ENCODE measurements around the gene CRYGA.

GRCh38 chr2:208182835-208183234, 19.4 kb upstream of the CRYGA start:
- no peak for TF ChIP-seq AFF4 (CRISPR knock-in tag; IDR thresholded peaks at IDR 0.05; ENCODE audit: borderline replicate concordance)
- no peak for TF ChIP-seq ZNF425 (CRISPR knock-in tag; conservative IDR thresholded peaks at IDR 0.05)
- no peak for TF ChIP-seq CTCF (IDR thresholded peaks at IDR 0.05)
- TF ChIP-seq USF1 (CRISPR knock-in tag; IDR thresholded peaks at IDR 0.05) = no peak
- no peak for TF ChIP-seq KAT7 (CRISPR knock-in tag; IDR thresholded peaks at IDR 0.05; ENCODE audit: borderline replicate concordance)
- TF ChIP-seq MXD4 (CRISPR knock-in tag; IDR thresholded peaks at IDR 0.05; ENCODE audit: borderline replicate concordance) = no peak
- no peak for TF ChIP-seq MAX (CRISPR knock-in tag; IDR thresholded peaks at IDR 0.05)
- TF ChIP-seq ZNF423 (CRISPR knock-in tag; IDR thresholded peaks at IDR 0.05) = no peak
- TF ChIP-seq ZNF121 (CRISPR knock-in tag; IDR thresholded peaks at IDR 0.05) = no peak
- TF ChIP-seq ATF1 (CRISPR knock-in tag; IDR thresholded peaks at IDR 0.05) = no peak
- no peak for TF ChIP-seq JUN (CRISPR knock-in tag; IDR thresholded peaks at IDR 0.05)
- no peak for TF ChIP-seq USF2 (CRISPR knock-in tag; IDR thresholded peaks at IDR 0.05)
- TF ChIP-seq RORB (CRISPR knock-in tag; IDR thresholded peaks at IDR 0.05) = no peak
